Right atrium auricular region (tissue), 2 donors: Measurements from ENCODE around the gene PHOSPHO1. TPM values are rescaled to one million over a fixed set of nuclear protein-coding genes. Genes with fewer than 3 reads are reported as not detected.
"Not testable (repeated sequence)": the region's sequence is repeated elsewhere in the genome, so short reads cannot be mapped to it uniquely, and the experiment has no call there.

ENCODE experiments used
- DNase-seq: peaks from one replicate; pipeline ENCODE4 v3.0.0-alpha.2; 2019; ENCODE audit warnings: low spot score
- H3K27ac ChIP-seq, 2 donors: fragments of 200-600 bp; sonication (generic); 1 replicate in 1 of 2; 2 replicates in 1 of 2; pipeline ENCODE4 v1.5.1; 2016 to 2019
- H3K27me3 ChIP-seq, 2 donors: fragments of 200-600 bp; sonication (generic); one replicate each; pipeline versions ENCODE4 v1.5.1 to v1.6.0; 2017 to 2019
- H3K36me3 ChIP-seq: fragments of 200-600 bp; sonication (generic); one replicate; pipeline ENCODE4 v1.5.1; 2016
- H3K4me1 ChIP-seq, 2 donors: fragments of 200-600 bp; sonication (generic); one replicate each; pipeline versions ENCODE4 v1.5.1 to v1.6.0; 2017 to 2019
- H3K4me3 ChIP-seq, 2 donors: fragments of 200-600 bp; sonication (generic); 1 replicate in 1 of 2; 2 replicates in 1 of 2; pipeline ENCODE4 v1.5.1; 2017 to 2019; ENCODE audit warnings: mild to moderate bottlenecking in 1 of 2, moderate library complexity in 1 of 2
- H3K9me3 ChIP-seq, 2 donors: fragments of 200-600 bp; sonication (generic); one replicate each; pipeline ENCODE4 v1.5.1; 2019
- CTCF ChIP-seq, 2 donors: fragments of 200-600 bp; sonication (generic); IDR thresholded peaks; one replicate each; pipeline ENCODE4 v1.5.1; 2019; ENCODE audit warnings: antibody characterized with exemption in 2 of 2
- total RNA-seq, 2 donors: library from RNA; depleted of rRNA; stranded (reverse); fragments of >200 nt; gene quantifications; one replicate each; pipeline ENCODE4 v1.1.0, GENCODE V29; 2016

The PHOSPHO1 gene
- total RNA-seq, 2 donors from 2014 or later: 0.56 to 2.2 TPM

GRCh38 chr17:49269356-49269755 lies 38.8 kb upstream of the PHOSPHO1 start:
- Histone ChIP-seq H3K9me3 (no peaks in the 10 kb centered on the region), H3K27me3 (no peaks in the 10 kb centered on the region), H3K4me3 (no peak overlapping the region), H3K27ac (no peak overlapping the region), H3K4me1 (no peaks in the 10 kb centered on the region), H3K36me3 (no peaks in the 10 kb centered on the region)
- no peak for DNase-seq
- TF ChIP-seq CTCF (IDR thresholded peaks at IDR 0.05): no peak

GRCh38 chr17:49267912-49268311 lies 37.3 kb upstream of the PHOSPHO1 start:
- DNase-seq: no peak
- TF ChIP-seq CTCF (IDR thresholded peaks at IDR 0.05): no peak
- no peaks in the 10 kb centered on the region for H3K9me3 ChIP-seq
- H3K36me3 ChIP-seq: no peaks in the 10 kb centered on the region
- no peaks in the 10 kb centered on the region for H3K27me3 ChIP-seq
- no peak overlapping the region for H3K27ac ChIP-seq
- no peak overlapping the region for H3K4me3 ChIP-seq
- H3K4me1 ChIP-seq: no peaks in the 10 kb centered on the region

- no peak for TF ChIP-seq CTCF (IDR thresholded peaks at IDR 0.05)
- Histone ChIP-seq H3K4me1 (peaks cover 0 to 3% of the 10 kb centered on the region in 2 donors), H3K27ac (no peak overlapping the region), H3K9me3 (no peaks in the 10 kb centered on the region), H3K4me3 (no peak overlapping the region), H3K36me3 (no peaks in the 10 kb centered on the region), H3K27me3 (no peaks in the 10 kb centered on the region)
- DNase-seq: no peak
Measured at GRCh38 chr17:49266233-49266632, 35.6 kb upstream of the PHOSPHO1 start.

GRCh38 chr17:49261540-49261939 lies 31.0 kb upstream of the PHOSPHO1 start:
- not testable (repeated sequence) for H3K27me3 ChIP-seq, H3K27ac ChIP-seq, H3K9me3 ChIP-seq, DNase-seq, H3K36me3 ChIP-seq, H3K4me3 ChIP-seq
- H3K4me1 ChIP-seq: peaks cover 0 to 11% of the 10 kb centered on the region in 2 donors

GRCh38 chr17:49260817-49261291 lies 30.3 kb upstream of the PHOSPHO1 start:
- peak; percentile 82 for DNase-seq
- no peaks in the 10 kb centered on the region for H3K9me3 ChIP-seq
- peak overlapping the region; percentile 44 to 61 for H3K4me3 ChIP-seq
- H3K4me1 ChIP-seq: peaks cover 0 to 11% of the 10 kb centered on the region in 2 donors
- H3K27me3 ChIP-seq: no peaks in the 10 kb centered on the region
- H3K27ac ChIP-seq: peak overlapping the region; percentile 74 to 86
- TF ChIP-seq CTCF (IDR thresholded peaks at IDR 0.05): no peak
- no peaks in the 10 kb centered on the region for H3K36me3 ChIP-seq

GRCh38 chr17:49260011-49260816 lies 29.6 kb upstream of the PHOSPHO1 start:
- TF ChIP-seq CTCF (IDR thresholded peaks at IDR 0.05): no peak
- Histone ChIP-seq H3K9me3 (no peaks in the 10 kb centered on the region), H3K27ac (peak overlapping the region; percentile 74 to 86), H3K36me3 (no peaks in the 10 kb centered on the region), H3K27me3 (no peaks in the 10 kb centered on the region), H3K4me3 (peak overlapping the region; percentile 44 to 61), H3K4me1 (peaks cover 0 to 11% of the 10 kb centered on the region in 2 donors)
- DNase-seq: peak; percentile 82
